Measurements from ENCODE around the gene RAPGEF4.

Gene RAPGEF4

DNA sequence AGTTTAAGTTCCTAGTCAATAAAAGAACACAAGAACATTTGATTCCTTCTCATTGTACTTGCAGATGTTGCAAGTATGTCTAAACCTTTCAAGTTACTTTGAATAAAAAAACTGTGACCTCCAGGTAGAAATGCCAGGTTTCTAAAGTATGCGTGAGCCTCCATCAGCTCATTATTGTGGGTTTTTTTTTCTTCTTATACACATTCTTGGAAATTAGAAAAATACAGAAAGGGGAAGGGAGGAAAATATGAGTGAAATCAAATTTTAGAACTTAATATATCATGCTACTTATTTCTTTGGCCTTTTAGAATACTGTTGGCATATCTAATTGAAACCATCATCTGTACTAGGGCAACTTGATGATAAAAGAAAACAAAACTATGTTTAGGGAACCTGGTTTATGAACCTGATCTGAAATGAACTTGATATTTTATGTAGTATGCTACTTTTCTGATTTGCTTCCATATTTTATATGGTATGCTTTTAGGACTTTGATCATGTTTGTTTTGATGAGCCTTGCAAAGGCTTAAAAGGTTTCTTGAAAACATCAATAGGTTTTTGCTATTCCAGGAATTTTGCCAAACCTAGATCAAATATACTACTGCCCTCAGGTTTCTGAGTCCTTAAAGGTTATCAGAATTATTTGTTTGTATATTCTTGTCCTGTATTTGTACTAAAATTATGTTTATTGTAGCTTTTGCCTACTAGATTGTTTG lies 209.3 kb downstream of the RAPGEF4 start:
- no peak for DNase-seq

DNA sequence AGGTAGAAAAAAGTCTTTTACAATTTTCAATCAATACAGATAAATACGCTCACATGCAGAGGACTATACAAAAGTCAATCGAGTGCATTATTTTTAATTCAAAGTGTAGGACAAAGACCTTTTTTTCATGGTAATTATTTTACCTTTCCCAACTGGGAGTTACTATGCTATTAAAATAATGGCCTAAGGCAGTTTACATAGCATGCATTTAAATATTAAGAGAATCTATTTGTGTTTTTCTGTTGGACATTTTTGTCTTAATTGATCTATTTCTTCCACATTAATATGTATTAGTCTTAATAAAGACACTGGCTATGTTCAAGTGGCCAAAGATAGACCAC lies 209.8 kb downstream of the RAPGEF4 start:
- DNase-seq: peak; percentile 18

DNA sequence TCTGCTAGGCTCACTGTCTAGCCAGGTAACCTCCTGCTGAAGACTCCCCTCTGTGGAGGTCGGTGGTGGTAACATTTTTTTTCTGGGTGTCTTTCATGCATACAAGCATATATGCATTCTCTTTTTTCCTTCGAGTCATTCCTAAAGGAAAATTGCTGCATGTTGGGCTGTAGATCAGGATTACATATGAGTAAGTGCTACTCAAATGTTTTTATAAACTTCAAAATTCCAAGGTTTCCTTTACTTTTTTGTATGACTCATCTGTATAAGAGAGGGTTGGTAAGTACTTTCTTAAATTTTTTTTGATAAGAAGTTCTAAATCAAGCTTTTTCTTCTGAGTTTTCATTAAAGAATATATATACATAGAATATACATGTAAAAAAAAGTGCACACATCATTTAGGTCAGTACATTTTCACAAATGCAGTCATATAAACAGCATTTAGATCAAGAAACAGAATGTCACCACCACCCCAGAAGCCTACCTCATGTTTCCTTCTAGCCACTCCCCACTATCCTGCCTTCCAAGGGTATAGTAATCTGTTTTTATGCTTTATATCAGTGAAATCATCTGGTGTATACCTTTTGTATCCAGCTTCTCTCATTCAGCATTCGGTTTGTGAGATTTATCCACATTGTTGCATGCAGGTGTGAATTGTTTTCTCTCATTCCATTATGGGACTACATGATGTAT lies 212.0 kb downstream of the RAPGEF4 start:
- no peak for DNase-seq

DNA sequence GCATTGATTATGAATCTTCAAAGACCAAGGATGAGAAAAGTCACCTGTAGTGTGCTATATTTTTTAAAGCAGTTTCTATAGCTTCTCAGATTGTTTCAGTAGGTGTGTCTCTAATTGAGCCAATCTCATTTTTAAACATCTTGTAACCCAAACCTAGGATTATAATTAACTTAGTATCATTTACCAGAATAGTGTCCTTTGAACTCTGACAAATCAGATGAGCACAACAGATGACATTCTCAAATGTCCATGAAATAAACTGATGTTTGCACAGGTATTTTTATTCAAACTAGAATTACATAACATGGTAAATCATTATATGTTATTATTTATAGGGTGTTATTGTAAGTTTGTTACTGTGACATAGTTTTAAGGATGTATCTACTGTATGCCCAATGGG lies 213.9 kb downstream of the RAPGEF4 start:
- no peak for DNase-seq

DNA sequence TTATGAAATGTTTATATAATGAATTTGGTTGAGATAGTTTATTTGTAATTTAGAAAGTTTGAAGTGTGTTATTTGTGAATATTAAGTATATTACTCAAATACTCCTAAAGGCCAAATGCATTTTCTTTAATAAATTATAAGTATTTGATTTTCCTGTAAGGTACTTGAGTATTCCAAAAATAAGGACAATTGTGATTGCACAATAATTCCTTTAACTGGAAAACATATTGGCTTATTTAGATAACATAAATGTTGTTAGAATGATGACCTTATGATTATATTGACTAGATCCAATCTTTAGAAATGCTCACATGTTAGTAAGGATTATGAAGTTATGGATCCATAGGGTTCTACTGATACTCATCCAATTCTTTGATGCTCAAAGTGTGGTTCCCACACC lies 214.9 kb downstream of the RAPGEF4 start:
- no peak for DNase-seq

DNA sequence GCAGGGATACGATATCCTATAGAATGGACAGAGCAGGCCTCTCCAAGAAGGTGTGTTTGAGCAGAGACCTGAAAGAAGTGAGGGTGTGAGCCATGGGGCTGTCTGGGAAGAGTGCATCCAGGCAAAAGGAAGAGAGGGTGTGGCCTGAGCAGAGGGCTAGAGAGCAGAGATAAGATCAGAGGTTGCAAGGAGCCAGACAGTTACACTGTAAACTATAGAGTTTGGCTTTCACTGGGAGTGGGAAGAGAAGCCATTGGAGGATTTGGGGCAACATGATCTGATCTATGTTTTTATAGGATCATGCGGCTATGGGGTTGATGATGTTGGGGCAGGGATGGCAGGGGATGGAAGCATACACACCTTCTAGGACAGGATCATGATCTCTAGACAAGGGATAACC lies 215.9 kb downstream of the RAPGEF4 start:
- DNase-seq: no peak

DNA sequence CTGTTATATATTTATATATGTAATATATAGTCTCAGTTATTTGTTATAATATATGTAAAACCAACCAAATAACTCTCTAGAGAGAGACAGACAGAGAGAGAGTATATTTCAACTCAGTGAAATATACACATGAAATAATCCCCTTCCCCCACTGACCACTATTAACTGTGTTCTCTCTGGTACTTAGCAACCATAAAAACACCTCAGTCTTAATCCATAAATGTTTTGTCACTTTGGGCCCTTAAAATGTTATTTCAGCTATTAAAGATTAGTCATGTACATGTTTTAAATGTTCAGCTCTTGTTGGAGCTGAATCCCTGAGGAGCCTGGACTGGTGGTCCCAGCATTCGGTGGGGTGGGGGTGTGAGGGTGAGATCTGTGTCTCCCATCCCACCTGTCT lies 217.8 kb downstream of the RAPGEF4 start:
- DNase-seq: no peak

DNA sequence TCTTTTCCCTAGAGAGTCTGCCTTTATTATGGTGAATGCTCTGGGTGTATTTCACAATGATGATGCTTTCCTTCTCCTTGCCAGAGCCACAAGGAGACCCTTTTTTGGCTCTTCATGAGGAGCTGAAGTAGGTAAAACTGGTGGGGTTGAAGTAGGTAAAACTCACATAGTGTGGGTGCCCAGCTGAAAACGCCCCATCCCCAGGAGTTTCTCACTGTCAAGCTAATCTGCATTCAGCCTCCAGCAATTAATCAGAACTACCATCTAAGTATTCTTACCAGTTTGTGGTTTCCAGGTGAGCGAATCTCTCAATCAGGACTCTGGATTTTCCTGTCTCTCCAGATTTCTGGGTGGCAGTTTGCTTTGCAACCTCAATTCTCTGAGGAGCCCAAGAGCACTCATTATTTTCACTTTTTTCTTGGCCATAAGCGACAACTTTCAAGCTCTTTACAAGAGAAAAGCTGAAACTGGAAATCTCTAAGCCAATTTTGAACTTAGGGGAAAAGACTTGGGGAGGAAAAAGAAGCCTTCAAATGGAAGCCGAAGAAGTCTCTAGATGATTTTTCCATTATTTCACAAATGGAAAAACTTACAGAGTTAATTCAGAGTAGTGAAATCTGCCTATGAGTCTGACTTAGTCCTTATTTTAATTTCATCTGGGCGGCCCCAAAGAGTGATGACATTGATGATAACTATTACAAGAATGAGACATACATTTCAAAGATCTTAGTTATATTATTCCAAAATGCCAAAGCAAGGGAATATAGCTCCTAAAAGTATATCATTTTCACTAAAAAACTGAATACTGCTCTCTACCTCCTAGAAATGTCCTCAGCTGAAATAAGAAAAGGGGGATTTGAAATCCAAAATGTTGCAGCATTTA lies 218.6 kb downstream of the RAPGEF4 start:
- DNase-seq: no peak

DNA sequence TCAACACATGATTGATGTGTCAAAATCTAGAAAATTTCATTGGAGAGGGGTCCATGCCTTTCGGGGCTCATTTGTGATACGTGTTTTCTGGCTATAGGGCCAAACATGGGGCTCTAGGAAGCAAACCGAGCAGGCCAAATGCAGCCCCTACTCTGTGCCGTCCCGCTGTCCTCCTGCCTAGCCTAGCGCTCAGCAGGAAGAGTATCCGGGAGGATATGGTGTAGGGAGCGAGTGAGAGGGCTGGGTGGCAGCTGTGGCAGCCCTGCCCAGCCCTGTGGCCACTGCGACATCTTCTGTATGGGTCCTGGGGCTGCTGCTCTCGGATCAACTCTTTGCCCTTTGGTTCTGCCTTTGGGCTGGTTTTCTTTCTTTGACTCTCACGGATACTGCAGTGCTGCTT lies 219.9 kb downstream of the RAPGEF4 start:
- no peak for DNase-seq

DNA sequence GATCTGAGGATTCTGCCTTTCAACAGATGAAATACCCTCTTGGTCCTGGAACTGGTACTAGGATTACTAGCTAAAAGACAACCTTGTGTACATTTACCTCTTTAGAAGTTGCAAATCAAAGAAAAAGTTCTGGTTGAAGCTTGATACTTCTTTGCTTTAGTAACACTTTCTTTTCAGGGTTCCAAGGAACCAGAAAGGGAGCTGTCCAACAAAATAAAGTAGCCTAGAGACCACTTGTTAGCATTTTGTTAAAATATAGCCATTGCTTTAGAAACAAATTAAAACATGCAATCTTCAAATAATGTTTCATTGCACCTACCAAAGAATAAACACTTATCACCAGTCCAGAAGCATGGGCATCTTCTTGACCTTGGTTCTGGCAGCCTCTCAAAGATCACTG lies 222.1 kb downstream of the RAPGEF4 start:
- DNase-seq: no peak

DNA sequence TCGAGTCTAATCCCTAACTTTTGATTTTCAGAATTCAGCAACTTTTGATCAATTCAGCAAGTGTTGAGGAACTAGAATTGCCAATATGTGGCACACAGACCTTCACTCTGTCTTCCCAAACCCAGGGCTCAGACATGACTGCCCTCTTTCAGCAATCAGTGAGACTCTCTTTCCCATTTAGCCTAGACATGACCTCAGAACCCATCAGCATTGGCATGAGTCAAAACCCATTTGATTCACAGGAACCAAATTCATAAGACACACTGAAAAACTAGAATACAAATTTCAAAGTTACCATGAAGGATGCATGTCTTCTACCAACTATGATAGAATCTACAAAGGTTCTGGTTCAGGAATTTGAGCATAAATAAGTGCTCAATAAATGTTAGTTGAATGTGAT lies 226.4 kb downstream of the RAPGEF4 start:
- DNase-seq: no peak

DNA sequence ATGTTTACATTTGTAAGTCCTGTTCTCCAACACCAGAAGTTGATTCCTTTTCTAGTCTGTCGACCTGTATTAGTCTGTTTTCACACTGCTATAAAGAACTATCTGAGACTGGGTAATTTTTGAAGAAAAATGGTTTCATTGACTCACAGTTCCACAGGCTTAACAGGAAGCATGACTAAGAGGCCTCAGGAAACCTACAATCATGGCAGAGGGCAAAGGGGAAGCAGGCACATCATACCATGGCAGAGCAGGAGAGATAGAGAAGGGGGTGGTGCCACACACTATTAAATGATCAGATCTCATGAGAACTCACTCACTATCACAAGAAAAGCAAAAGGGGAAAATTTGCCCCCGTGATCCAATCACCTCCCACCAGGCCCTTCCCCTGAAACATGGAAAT lies 227.2 kb downstream of the RAPGEF4 start:
- DNase-seq: no peak

DNA sequence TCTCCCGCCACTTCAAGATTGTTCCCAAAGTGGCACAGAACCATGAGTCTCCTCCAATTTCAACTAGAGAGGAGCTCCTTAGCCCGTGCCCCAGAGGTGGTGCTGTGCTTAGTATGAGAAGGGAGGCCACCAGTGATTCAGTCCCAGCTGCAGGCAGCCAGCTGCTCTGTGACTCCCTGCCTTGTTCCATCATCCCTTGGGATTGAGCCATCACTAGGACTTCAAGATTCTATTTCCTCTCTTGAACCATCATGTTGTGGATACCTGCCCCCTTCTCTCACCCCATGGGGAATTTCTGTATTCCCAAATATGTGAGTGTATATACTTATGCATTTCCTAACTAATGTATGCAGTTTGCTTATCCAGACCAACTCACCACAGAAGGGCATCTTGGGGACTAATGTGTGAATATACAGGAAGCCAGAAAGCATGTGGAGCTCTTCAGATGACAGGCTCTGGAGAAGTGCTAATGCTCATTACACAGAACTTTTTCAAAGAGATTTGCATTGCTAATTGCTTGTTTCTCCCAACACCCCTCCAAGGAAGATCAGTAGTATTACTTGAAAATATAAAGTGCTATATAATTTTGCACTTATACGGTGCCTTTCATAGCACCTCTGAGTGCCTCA lies 229.0 kb downstream of the RAPGEF4 start:
- DNase-seq: no peak

DNA sequence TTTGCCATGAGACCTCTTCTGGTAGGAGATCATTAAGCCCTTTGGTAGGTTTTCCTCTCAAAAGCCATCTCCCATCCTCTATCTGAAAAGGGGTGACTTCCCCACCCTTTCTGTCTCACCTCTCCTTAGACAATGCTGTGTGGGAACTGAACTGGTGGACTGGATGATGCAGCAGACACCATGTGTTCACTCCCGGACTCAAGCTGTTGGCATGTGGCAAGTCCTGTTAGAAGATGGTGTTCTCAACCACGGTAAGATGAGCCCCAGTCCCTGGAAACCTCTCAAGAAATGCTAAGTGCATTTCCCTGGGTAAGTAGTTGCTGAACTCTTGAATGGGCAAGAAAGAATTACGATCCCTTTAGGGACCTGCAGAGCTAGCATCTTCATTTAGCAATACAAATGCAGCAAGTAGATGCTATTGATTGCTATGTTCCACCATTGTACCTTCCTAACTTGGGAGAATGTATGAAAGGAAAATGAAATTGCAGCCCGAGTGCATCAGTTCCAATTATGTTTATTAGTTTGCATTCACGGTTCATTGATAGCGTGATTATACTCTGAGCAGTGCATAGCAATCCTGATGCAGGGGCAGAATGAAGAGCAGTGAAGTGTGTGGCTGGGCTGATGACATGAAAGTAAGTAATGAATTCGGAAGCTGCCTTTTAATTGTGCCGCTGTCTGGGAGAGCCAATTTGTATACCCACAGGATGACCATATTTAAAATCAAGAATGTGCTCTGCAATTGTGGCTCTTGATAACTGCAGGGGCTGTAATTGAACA lies 230.0 kb downstream of the RAPGEF4 start:
- no peak for DNase-seq

DNA sequence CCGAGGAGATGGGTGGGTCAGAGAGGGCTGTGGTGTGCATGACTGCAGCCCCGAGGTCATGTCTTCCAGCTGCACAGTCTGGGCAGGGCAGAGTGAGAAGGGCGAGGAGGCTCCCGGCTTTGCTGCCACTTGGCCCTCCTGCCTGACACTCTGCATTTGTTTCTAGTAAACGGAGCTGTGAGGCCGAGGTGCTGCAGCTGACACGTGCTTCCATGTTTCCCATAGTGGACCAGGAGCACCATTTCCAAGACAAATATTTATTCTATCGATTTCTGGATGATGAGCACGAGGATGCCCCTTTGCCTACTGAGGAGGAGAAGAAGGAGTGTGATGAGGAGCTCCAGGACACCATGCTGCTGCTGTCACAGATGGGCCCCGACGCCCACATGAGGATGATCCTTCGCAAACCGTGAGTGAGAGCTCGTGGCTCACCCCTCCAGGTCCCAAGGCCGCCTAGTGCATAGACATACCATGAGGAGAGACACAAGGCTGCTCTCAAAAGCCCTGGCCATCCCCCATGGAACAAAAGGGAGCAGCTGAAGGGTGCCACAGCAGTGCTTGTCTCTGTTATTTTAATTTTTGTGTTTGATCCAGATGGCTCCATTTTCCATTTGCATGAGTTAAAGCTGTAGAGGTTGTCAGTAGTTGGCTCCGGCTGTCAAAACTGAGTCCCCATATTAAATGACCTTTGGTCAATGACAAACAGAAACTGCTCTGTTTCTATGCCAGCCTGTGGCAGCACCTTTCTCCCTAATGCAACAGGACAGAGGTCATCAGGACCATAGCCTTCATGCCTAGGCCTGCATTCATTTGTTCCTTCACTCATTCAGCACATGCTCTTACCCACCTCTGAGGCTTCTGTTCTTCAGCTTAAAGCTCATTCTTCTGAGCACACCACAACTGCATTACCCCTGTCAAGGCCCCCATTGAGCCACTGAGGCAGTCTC lies 231.7 kb downstream of the RAPGEF4 start:
- DNase-seq: no peak

DNA sequence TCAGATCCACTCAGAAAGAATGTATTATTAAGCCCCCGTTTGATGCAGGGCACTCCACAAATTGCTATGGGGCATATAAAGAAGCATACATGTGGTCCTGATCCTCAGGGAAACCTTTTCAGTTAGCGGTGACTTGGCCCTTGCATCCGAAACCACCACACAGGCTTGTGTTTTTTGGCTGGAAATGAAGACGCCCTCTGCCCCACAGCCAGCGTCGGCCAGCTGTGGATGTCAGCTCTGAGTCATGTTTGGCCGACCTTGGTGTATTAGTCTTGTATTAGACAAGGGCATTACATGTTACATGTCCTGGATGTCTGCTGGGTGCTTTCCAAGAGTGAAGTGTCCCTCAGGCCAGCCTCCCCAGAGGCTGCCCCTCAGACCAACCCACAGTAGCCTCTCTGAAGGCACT lies 232.4 kb downstream of the RAPGEF4 start:
- no peak for DNase-seq

DNA sequence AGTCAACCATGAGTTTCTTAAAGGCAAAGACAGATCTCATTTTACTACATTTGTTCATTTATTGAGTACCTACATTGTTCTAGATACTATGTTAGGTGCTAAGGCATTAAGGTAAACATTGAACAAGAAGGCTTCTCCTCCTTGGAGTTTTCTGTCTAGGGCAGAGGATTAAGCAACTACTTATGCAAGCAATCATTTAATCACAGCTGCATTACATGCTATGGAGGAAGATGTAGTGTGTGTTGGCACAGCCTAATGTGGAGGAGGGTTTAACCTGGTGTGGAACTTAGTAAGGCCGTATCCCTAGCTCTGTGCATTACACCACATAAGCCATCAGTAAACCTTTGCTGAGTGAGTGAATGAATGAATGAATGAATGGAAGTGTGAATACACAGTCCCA lies 233.5 kb downstream of the RAPGEF4 start:
- no peak for DNase-seq

DNA sequence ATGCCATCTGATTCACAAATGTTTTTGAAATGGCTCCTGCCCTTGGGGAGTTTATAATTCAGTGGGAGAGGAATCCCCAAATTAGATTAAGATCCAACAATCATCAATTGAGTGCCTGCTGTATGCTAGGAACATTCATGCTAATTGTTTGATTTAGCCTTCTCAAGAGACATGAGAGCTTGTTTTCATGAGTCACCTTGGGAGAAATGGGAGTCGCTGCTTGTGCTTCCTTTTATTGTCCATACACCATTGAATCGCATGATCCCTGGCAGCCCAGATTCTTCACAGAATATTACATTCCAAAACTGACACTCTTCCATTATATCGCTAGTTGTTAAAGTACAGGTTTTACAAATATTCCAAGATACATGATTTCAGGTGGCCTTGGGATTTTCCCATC lies 234.0 kb downstream of the RAPGEF4 start:
- DNase-seq: no peak

DNA sequence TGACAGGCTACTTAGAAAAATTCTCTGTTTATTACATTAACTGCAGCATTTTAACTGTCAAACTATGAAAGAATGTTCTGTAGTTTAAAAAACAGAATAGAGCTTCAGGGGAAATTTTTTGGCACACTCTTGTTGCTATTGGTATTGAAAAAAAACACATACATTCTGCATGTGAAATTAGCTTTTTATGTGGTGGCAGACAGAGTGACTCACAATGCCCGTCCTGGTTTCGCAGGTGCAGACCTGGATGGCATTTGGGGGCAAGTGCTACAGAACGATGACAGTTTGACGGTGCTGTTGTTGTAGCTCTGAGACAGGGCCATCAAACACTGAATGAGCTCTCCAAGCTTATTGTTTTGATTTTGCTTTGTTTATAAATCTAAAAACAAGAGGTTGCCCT lies 235.0 kb downstream of the RAPGEF4 start:
- no peak for DNase-seq

DNA sequence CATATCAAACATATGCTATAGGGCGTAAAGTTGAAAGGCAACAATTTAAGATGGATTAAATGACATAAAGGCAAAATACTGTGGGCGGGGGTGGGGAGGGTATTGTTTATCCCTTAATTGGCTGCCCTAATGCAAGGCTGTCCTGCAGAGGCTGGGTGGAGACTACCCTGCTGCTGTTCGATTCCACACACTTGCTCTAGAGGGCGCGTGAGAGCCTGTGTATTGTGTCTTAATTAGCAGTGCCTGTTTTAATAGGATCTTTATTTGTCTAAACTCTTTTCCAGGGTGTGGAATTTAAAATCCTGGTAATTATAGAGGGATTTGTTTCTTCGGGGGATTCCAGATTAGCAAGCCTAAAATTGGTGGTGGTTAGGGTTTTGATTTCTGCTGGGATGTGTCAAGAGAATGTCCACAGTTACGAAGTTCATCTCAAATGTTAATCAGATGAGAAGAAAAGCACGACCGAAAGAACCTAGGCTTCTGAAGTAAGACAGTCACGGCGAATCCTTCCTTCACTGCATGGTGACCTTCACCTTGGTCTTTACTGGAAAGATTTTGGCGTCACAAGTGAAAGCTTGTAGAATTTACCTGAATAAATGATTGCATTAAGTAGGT lies 236.5 kb downstream of the RAPGEF4 start:
- DNase-seq: peak; percentile 68

DNA sequence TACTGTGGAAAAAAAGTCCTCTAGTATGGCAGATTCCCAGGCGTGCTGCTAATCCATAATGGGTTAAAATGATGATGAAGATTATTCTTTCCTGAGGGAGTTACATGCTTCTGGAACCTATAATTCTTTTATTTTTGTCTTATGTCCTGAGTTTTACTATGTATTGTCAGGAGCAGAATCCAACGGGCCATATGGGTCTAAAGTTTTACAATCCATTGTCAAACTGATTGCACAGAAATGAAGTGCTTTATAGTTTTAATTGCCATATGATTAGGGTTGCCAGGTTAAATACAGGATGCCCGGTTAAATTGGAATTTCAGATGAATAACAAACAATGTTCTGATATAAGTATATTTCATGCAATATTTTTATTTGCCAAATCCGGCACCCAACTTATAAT lies 239.1 kb downstream of the RAPGEF4 start:
- DNase-seq: no peak

Data from NCI-H69 (cell line).